HEK293 (cell line): ENCODE results near the gene STEAP3.

Experiments used
- CTCF ChIA-PET: fragments of 350-600 bp; formaldehyde crosslinking; extraction: SDS; loops from one replicate; lab custom pipeline; 2021; ENCODE audit warnings: antibody characterized with exemption; lab: Yijun Ruan, JAX
- POLR2A ChIA-PET: fragments of 300-600 bp; formaldehyde crosslinking; extraction: SDS; loops from one replicate; lab custom pipeline; 2020; ENCODE audit warnings: antibody characterized with exemption, inconsistent platforms; lab: Yijun Ruan, JAX
- H3K27ac ChIP-seq: fragments of 200-500 bp; sonication (Bioruptor generic); 2 replicates; pipeline ENCODE4 v1.5.1; 2014; ENCODE audit warnings: low read depth, low read length, control low read depth, inconsistent platforms; ENCODE audit errors: extremely low read depth
- H3K36me3 ChIP-seq, 2 experiments: fragments of 200-500 bp in 1 of 2; sonication (Bioruptor generic) in 1 of 2; 1 replicate in 1 of 2; 2 replicates in 1 of 2; pipeline ENCODE4 v1.5.1; 2014 to 2017; ENCODE audit warnings: inconsistent platforms in 2 of 2, low read length in 2 of 2; ENCODE audit not compliant: control insufficient read depth in 2 of 2, insufficient read depth in 1 of 2
- H3K4me1 ChIP-seq: fragments of 200-500 bp; sonication (Bioruptor generic); 2 replicates; pipeline ENCODE4 v1.5.1; 2014; ENCODE audit warnings: mild to moderate bottlenecking, low read length, inconsistent platforms; ENCODE audit not compliant: control insufficient read depth, insufficient read depth
- H3K4me3 ChIP-seq: 2 replicates; pipeline ENCODE4 v1.5.1; 2011; ENCODE audit warnings: low read depth, mild to moderate bottlenecking, control low read depth, low read length, moderate library complexity
- H3K9me3 ChIP-seq: fragments of 200-500 bp; sonication (Bioruptor generic); 2 replicates; pipeline ENCODE4 v1.5.1; 2014; ENCODE audit warnings: low read depth, low read length, inconsistent platforms; ENCODE audit not compliant: control insufficient read depth, insufficient read depth
- HOXA7 ChIP-seq: sonication (generic); formaldehyde crosslinking; IDR thresholded peaks from 2 replicates; pipeline ENCODE4 v1.8.1; 2022; ENCODE audit warnings: missing genetic modification reagents, borderline replicate concordance
- KLF10 ChIP-seq: fragments of 450-650 bp; IDR thresholded peaks from 2 replicates; pipeline ENCODE4 v1.5.1; 2018; ENCODE audit warnings: missing biosample characterization, mild to moderate bottlenecking, missing genetic modification characterization
- KLF7 ChIP-seq: fragments of 450-650 bp; formaldehyde crosslinking; IDR thresholded peaks from 2 replicates; pipeline ENCODE4 v1.5.1; 2016; ENCODE audit warnings: missing biosample characterization, missing genetic modification characterization, borderline replicate concordance
- PBX3 ChIP-seq: sonication (generic); formaldehyde crosslinking; IDR thresholded peaks from 2 replicates; pipeline ENCODE4 v1.8.1; 2022; ENCODE audit warnings: mild to moderate bottlenecking, moderate library complexity, missing genetic modification reagents
- PRDM6 ChIP-seq: fragments of 450-650 bp; formaldehyde crosslinking; IDR thresholded peaks from 2 replicates; pipeline ENCODE4 v1.5.1; 2017; ENCODE audit warnings: missing biosample characterization, missing genetic modification characterization
- WT1 ChIP-seq: fragments of 450-650 bp; formaldehyde crosslinking; IDR thresholded peaks from 2 replicates; pipeline ENCODE4 v1.5.1; 2016; ENCODE audit warnings: missing biosample characterization, missing genetic modification characterization
- ZBTB26 ChIP-seq: fragments of 450-650 bp; formaldehyde crosslinking; optimal IDR thresholded peaks from 2 replicates; pipeline ENCODE3; 2016; ENCODE audit warnings: missing biosample characterization, mild to moderate bottlenecking, missing genetic modification characterization
- ZBTB6 ChIP-seq: fragments of 450-650 bp; formaldehyde crosslinking; IDR thresholded peaks from 2 replicates; pipeline ENCODE4 v1.5.1; 2017; ENCODE audit warnings: missing biosample characterization, missing genetic modification characterization
- ZBTB7A ChIP-seq: fragments of 450-650 bp; formaldehyde crosslinking; IDR thresholded peaks from 2 replicates; pipeline ENCODE4 v1.5.1; 2016; ENCODE audit warnings: low read depth, missing biosample characterization, missing genetic modification characterization
- ZIC2 ChIP-seq: fragments of 450-650 bp; formaldehyde crosslinking; IDR thresholded peaks from 2 replicates; pipeline ENCODE4 v1.5.1; 2016; ENCODE audit warnings: missing biosample characterization, missing genetic modification characterization
- ZNF121 ChIP-seq: fragments of 450-650 bp; formaldehyde crosslinking; IDR thresholded peaks from 2 replicates; pipeline ENCODE4 v1.5.1; 2016; ENCODE audit warnings: missing biosample characterization, missing genetic modification characterization
- ZNF140 ChIP-seq: fragments of 450-650 bp; formaldehyde crosslinking; IDR thresholded peaks from 2 replicates; pipeline ENCODE4 v1.5.1; 2016; ENCODE audit warnings: missing biosample characterization, missing genetic modification characterization
- ZNF175 ChIP-seq: fragments of 450-650 bp; formaldehyde crosslinking; IDR thresholded peaks from 2 replicates; pipeline ENCODE4 v1.5.1; 2016; ENCODE audit warnings: missing biosample characterization, missing genetic modification characterization
- ZNF184 ChIP-seq: fragments of 450-650 bp; IDR thresholded peaks from 2 replicates; pipeline ENCODE4 v1.5.1; 2018; ENCODE audit warnings: missing biosample characterization, mild to moderate bottlenecking, missing genetic modification characterization
- ZNF202 ChIP-seq: fragments of 450-650 bp; formaldehyde crosslinking; IDR thresholded peaks from 2 replicates; pipeline ENCODE4 v1.5.1; 2016; ENCODE audit warnings: missing biosample characterization, missing genetic modification characterization, borderline replicate concordance
- ZNF274 ChIP-seq, 2 experiments: fragments of 200-500 bp in 1 of 2; fragments of 450-650 bp in 1 of 2; sonication (Bioruptor generic) in 1 of 2; formaldehyde crosslinking in 1 of 2; IDR thresholded peaks; 2 replicates each; pipeline versions ENCODE4 v1.5.1 to v1.6.1; 2014 to 2016; ENCODE audit warnings: borderline replicate concordance in 1 of 2, inconsistent platforms in 1 of 2, low read length in 1 of 2, missing biosample characterization in 1 of 2, missing genetic modification characterization in 1 of 2
- ZNF362 ChIP-seq: fragments of 450-650 bp; formaldehyde crosslinking; IDR thresholded peaks from 2 replicates; pipeline ENCODE4 v1.5.1; 2016; ENCODE audit warnings: missing biosample characterization, missing genetic modification characterization
- ZNF423 ChIP-seq: fragments of 450-650 bp; formaldehyde crosslinking; IDR thresholded peaks from 2 replicates; pipeline ENCODE4 v1.5.1; 2016; ENCODE audit warnings: missing biosample characterization, missing genetic modification characterization
- ZNF664 ChIP-seq: fragments of 450-650 bp; formaldehyde crosslinking; IDR thresholded peaks from 2 replicates; pipeline ENCODE4 v1.5.1; 2016; ENCODE audit warnings: missing biosample characterization, missing genetic modification characterization
- ZNF670 ChIP-seq: fragments of 450-650 bp; formaldehyde crosslinking; IDR thresholded peaks from 2 replicates; pipeline ENCODE4 v1.5.1; 2016; ENCODE audit warnings: missing biosample characterization, missing genetic modification characterization, low read depth
- ZNF777 ChIP-seq: fragments of 450-650 bp; formaldehyde crosslinking; IDR thresholded peaks from 2 replicates; pipeline ENCODE4 v1.5.1; 2017; ENCODE audit warnings: missing biosample characterization, missing genetic modification characterization, borderline replicate concordance
- ZNF843 ChIP-seq: fragments of 450-650 bp; formaldehyde crosslinking; IDR thresholded peaks from 2 replicates; pipeline ENCODE4 v1.5.1; 2016; ENCODE audit warnings: missing biosample characterization, missing genetic modification characterization

Gene STEAP3

GRCh38 chr2:119282146-119282995 lies 58.7 kb downstream of the STEAP3 start:
- Histone ChIP-seq H3K27ac (no peak overlapping the region), H3K9me3 (no peaks in the 10 kb centered on the region), H3K4me3 (no peak overlapping the region), H3K36me3 (no peaks in the 10 kb centered on the region), H3K4me1 (no peaks in the 10 kb centered on the region)
- TF ChIP-seq ZNF121 (tag by site-specific recombination) (no peak), ZNF670 (tag by site-specific recombination) (no peak), PRDM6 (tag by site-specific recombination) (no peak), ZNF664 (tag by site-specific recombination) (no peak)
- CTCF ChIA-PET, result interaction anchor here (0.8 to 1.6 kb wide), 3 partner anchors 16 to 253 kb away, joined by 4 to 5 read pairs (median 4); no protein-coding TSS in a partner anchor
- POLR2A ChIA-PET, result no interaction called here

GRCh38 chr2:119282996-119283511 lies 59.4 kb downstream of the STEAP3 start:
- H3K9me3 ChIP-seq, result no peaks in the 10 kb centered on the region
- no peaks in the 10 kb centered on the region for H3K4me1 ChIP-seq
- CTCF ChIA-PET, result interaction anchor here (0.8 to 1.6 kb wide), 3 partner anchors 17 to 254 kb away, joined by 4 to 5 read pairs (median 4); no protein-coding TSS in a partner anchor
- H3K27ac ChIP-seq, result no peak overlapping the region
- TF ChIP-seq PBX3 (CRISPR knock-in tag) (no peak), ZNF362 (tag by site-specific recombination) (no peak), ZNF121 (tag by site-specific recombination) (no peak), ZIC2 (tag by site-specific recombination) (no peak), ZNF175 (tag by site-specific recombination) (no peak), ZNF184 (tag by site-specific recombination) (no peak), ZNF423 (tag by site-specific recombination) (no peak), ZNF777 (no peak), KLF7 (no peak), WT1 (tag by site-specific recombination) (no peak), ZBTB26 (tag by site-specific recombination) (no peak)
- POLR2A ChIA-PET, result no interaction called here
- no peaks in the 10 kb centered on the region for H3K36me3 ChIP-seq
- no peak overlapping the region for H3K4me3 ChIP-seq

GRCh38 chr2:119283873-119284331 lies 60.3 kb downstream of the STEAP3 start:
- H3K36me3 ChIP-seq, result no peaks in the 10 kb centered on the region
- no peak overlapping the region for H3K27ac ChIP-seq
- TF ChIP-seq ZBTB6 (tag by site-specific recombination), result no peak
- TF ChIP-seq KLF10, result no peak
- TF ChIP-seq ZNF274 (IDR thresholded peaks at IDR 0.05; ENCODE audit: low read length), result no peak
- no peak for TF ChIP-seq ZNF274 (tag by site-specific recombination; IDR thresholded peaks at IDR 0.05; ENCODE audit: borderline replicate concordance)
- no peak for TF ChIP-seq ZNF202 (tag by site-specific recombination)
- TF ChIP-seq ZNF843 (tag by site-specific recombination), result no peak
- no peak for TF ChIP-seq ZNF140 (tag by site-specific recombination)
- TF ChIP-seq PBX3 (CRISPR knock-in tag), result no peak
- TF ChIP-seq ZNF423 (tag by site-specific recombination), result no peak
- TF ChIP-seq HOXA7, result no peak
- no peak for TF ChIP-seq ZBTB7A (tag by site-specific recombination)
- ChIA-PET CTCF (interaction anchor here (1.0 kb wide), 1 partner anchor 428 kb away, joined by 3 read pairs; no protein-coding TSS in a partner anchor), POLR2A (no interaction called here)
- no peak overlapping the region for H3K4me3 ChIP-seq
- H3K9me3 ChIP-seq, result no peaks in the 10 kb centered on the region
- H3K4me1 ChIP-seq, result no peaks in the 10 kb centered on the region
